Heart left ventricle (tissue), 16 donors: ENCODE data around the gene TTC21B. TPM values are rescaled to one million over a fixed set of nuclear protein-coding genes. Genes with fewer than 3 reads are reported as not detected.
"Not testable (repeated sequence)": the region's sequence is repeated elsewhere in the genome, so short reads cannot be mapped to it uniquely, and the experiment has no call there.

Source experiments
- ATAC-seq, 4 donors: fragments of 200-7000 bp; cut with Tn5 transposase; one replicate each; pipeline ENCODE4 v1.9.1; 2020 to 2022; ENCODE audit warnings: moderate library complexity in 4 of 4, mild to moderate bottlenecking in 3 of 4, moderate number of reproducible peaks in 1 of 4
- DNase-seq, 5 donors: peaks; one replicate each; pipeline ENCODE4 v3.0.0-alpha.2; 2020
- H3K27ac ChIP-seq, 12 donors: fragments of 200-600 bp; sonication (generic) in 4 of 12; one replicate each; pipeline versions ENCODE4 v1.5.0 to v1.8.0; 2016 to 2022; ENCODE audit warnings: mild to moderate bottlenecking in 2 of 12
- H3K27me3 ChIP-seq, 9 donors: fragments of 200-600 bp; sonication (generic) in 2 of 9; one replicate each; pipeline versions ENCODE4 v1.5.1 to v1.8.0; 2016 to 2022; ENCODE audit warnings: mild to moderate bottlenecking in 3 of 9
- H3K36me3 ChIP-seq, 9 donors: fragments of 200-600 bp; sonication (generic) in 2 of 9; one replicate each; pipeline versions ENCODE4 v1.5.0 to v1.8.0; 2018 to 2022; ENCODE audit warnings: mild to moderate bottlenecking in 2 of 9
- H3K4me1 ChIP-seq, 12 donors: fragments of 200-600 bp; sonication (generic) in 4 of 12; one replicate each; pipeline versions ENCODE4 v1.5.0 to v1.8.0; 2016 to 2022; ENCODE audit warnings: mild to moderate bottlenecking in 3 of 12
- H3K4me3 ChIP-seq, 12 donors: fragments of 200-600 bp; sonication (generic) in 4 of 12; one replicate each; pipeline versions ENCODE4 v1.5.0 to v1.8.0; 2017 to 2022; ENCODE audit warnings: mild to moderate bottlenecking in 9 of 12, moderate library complexity in 4 of 12
- H3K9me3 ChIP-seq, 12 donors: fragments of 200-600 bp; sonication (generic) in 4 of 12; one replicate each; pipeline versions ENCODE4 v1.5.0 to v1.8.0; 2016 to 2022; ENCODE audit warnings: mild to moderate bottlenecking in 1 of 12
- CTCF ChIP-seq, 12 donors: fragments of 200-600 bp; sonication (generic) in 4 of 12; IDR thresholded peaks; one replicate each; pipeline versions ENCODE4 v1.5.0 to v1.8.0; 2018 to 2022; ENCODE audit warnings: antibody characterized with exemption in 12 of 12, mild to moderate bottlenecking in 5 of 12
- POLR2A ChIP-seq, 2 donors: fragments of 450-650 bp; IDR thresholded peaks; one replicate each; pipeline ENCODE4 v1.6.1; 2017; ENCODE audit warnings: antibody characterized with exemption in 2 of 2, mild to moderate bottlenecking in 2 of 2, moderate library complexity in 2 of 2
- WGBS, 4 donors: extraction: QIAGEN DNeasy Blood & Tissue Kit in 2 of 4; methylation state at CpG; one replicate each; pipeline versions ENCODE4 v1.1.5 to v1.1.7; 2013 to 2018; 5-methylcytosine and 5-hydroxymethylcytosine counted together
- intact Hi-C, 10 donors: fragments of 100-400 bp; cut with DNase I; formaldehyde crosslinking; loops; one replicate each; pipeline versions ENCODE4 v1.11.1 to v1.14.2; 2022
- polyA plus RNA-seq, 2 donors: library from polyadenylated mRNA; stranded (reverse); fragments of 200-250 nt; gene quantifications; one replicate each; pipeline ENCODE4 v1.2.3, GENCODE V29; 2013
- total RNA-seq, 9 donors: library from RNA; depleted of rRNA in 2 of 9; stranded (reverse); fragments of >200 nt in 2 of 9; fragmentation: NEBNext Ultra II Directional in 3 of 9; extraction: Animal tissue kit (Norgen Biotek cat#: 25700) in 3 of 9; gene quantifications; one replicate each; pipeline versions ENCODE4 v1.1.0 to v1.2.4, GENCODE V29; 2016 to 2023
- donor health status: ischemic (EF 13 %, LVEDD 7.1; RV severe dilation, severe dysfunction).
- donor health status: healthy with polysubstance abuse.
- donor health status: DM: no; HTN: yes; CAD: no.
- donor health status: DM: no; HTN: no; CAD: no.
- donor health status: ischemic (EF 25% LVEDD 6.9; RV normal size, moderate dysfunction).
- donor health status: ischemic (EF 25% LVEDD 5.7; RV mildly dilated, moderate dysfunction).
- donor health status: healthy.
- donor health status: DM: yes; HTN: yes; CAD: no.
- donor health status: ischemic (EF 35%, LVEDD 5.7; RV mildly dilated, moderate dysfunction).
- donor health status: nonischemic (EF 11% LVEDD 7.7; RV severe dilation, severe dysfunction).
- donor health status: DM: yes; HTN: yes; CAD: no.
- donor health status: PGD.
- donor health status: ischemic (EF 29% LVEDD 5.4; RV normal size, mild dysfunction).
- donor health status: nonischemic (EF 23%, LVEDD 6.1; RV moderate dilation, normal function).

The TTC21B gene
- total and polyA plus RNA-seq, 11 donors: 3.7 to 16.1 (median 12.0) TPM

- Histone ChIP-seq H3K36me3 (no peaks in the 10 kb centered on the region), H3K27me3 (no peaks in the 10 kb centered on the region), H3K9me3 (peaks cover 0 to 3% (median 0%) of the 10 kb centered on the region in 12 donors), H3K27ac (no peak overlapping the region), H3K4me1 (no peaks in the 10 kb centered on the region), H3K4me3 (no peak overlapping the region)
- no peak for ATAC-seq
- WGBS, 4 donors: 32 to 44% (median 42%) methylated on average over 1 of the region's 1 CpG
- intact Hi-C loops: no loop called here
- no peak for DNase-seq
- TF ChIP-seq POLR2A (IDR thresholded peaks at IDR 0.05) (no peak), CTCF (IDR thresholded peaks at IDR 0.05) (no peak)
These were observed 36.3 kb upstream of the TTC21B start for GRCh38 chr2:165989851-165990250.

- Histone ChIP-seq H3K4me3 (no peak overlapping the region), H3K27me3 (no peaks in the 10 kb centered on the region), H3K36me3 (no peaks in the 10 kb centered on the region), H3K4me1 (no peaks in the 10 kb centered on the region), H3K9me3 (peaks cover 0 to 3% (median 0%) of the 10 kb centered on the region in 12 donors), H3K27ac (no peak overlapping the region)
- no peak for TF ChIP-seq CTCF (IDR thresholded peaks at IDR 0.05)
- TF ChIP-seq POLR2A (IDR thresholded peaks at IDR 0.05): no peak
- intact Hi-C loops: no loop called here
- DNase-seq: no peak
- no peak for ATAC-seq
These were observed 31.5 kb upstream of the TTC21B start for GRCh38 chr2:165985120-165985519.

- H3K4me3 ChIP-seq, H3K27ac ChIP-seq, H3K27me3 ChIP-seq, DNase-seq, H3K4me1 ChIP-seq, H3K36me3 ChIP-seq, intact Hi-C loops, ATAC-seq: not testable (repeated sequence)
- peaks cover 0 to 10% (median 0%) of the 10 kb centered on the region in 12 donors for H3K9me3 ChIP-seq
These were observed 18.6 kb upstream of the TTC21B start for GRCh38 chr2:165972161-165972560.

- ATAC-seq (no peak), DNase-seq (no peak)
- Histone ChIP-seq H3K27ac (no peak overlapping the region), H3K9me3 (no peaks in the 10 kb centered on the region), H3K4me3 (no peak overlapping the region), H3K4me1 (no peaks in the 10 kb centered on the region), H3K27me3 (peaks cover 0 to 4% (median 0%) of the 10 kb centered on the region in 9 donors), H3K36me3 (no peaks in the 10 kb centered on the region)
- WGBS, 4 donors: 6 to 20% (median 11%) methylated on average over 1 of the region's 1 CpG
- TF ChIP-seq CTCF (IDR thresholded peaks at IDR 0.05) (no peak), POLR2A (IDR thresholded peaks at IDR 0.05) (no peak)
- intact Hi-C loops: no loop called here
These were observed 17.1 kb upstream of the TTC21B start for GRCh38 chr2:165970663-165971062.

- H3K9me3 ChIP-seq: no peaks in the 10 kb centered on the region
- WGBS, 4 donors: 51 to 75% (median 64%) methylated on average over 2 of the region's 2 CpGs
- TF ChIP-seq CTCF (IDR thresholded peaks at IDR 0.05): no peak
- TF ChIP-seq POLR2A (IDR thresholded peaks at IDR 0.05): no peak
- ATAC-seq: no peak
- no peaks in the 10 kb centered on the region for H3K36me3 ChIP-seq
- no peak overlapping the region for H3K27ac ChIP-seq
- intact Hi-C loops: no loop called here
- no peak overlapping the region for H3K4me3 ChIP-seq
- H3K4me1 ChIP-seq: no peaks in the 10 kb centered on the region
- no peak for DNase-seq
- H3K27me3 ChIP-seq: peaks cover 0 to 4% (median 0%) of the 10 kb centered on the region in 9 donors
These were observed 15.7 kb upstream of the TTC21B start for GRCh38 chr2:165969227-165969626.
